ENCODE data around the gene AIG1.

Gene AIG1

DNA sequence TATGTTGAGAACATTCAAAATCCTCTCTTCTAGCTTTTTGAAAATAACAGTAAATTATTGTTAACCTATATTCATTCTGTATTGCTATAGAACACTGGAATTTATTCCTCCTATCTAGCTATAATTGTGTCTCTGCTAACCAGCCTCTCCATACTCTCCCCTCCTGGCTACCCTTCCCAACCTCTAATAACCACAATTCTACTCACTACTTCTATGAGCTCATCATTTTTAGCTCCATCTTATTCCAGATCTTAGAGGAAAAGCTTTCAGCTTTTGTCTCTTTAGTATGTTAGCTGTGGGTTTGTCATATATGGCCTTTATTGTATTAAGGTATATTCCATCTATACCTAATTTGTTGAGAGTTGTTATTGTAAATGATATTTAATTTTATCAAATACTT, 108.8 kb downstream of the AIG1 start:
- in situ Hi-C loops (cut with MboI; ENCODE audit: low sequenced_read_pairs, unreplicated experiment) = no loop called here
- DNase-seq (ENCODE audit: low spot score) = no peak
- TF ChIP-seq, protein P1, sequence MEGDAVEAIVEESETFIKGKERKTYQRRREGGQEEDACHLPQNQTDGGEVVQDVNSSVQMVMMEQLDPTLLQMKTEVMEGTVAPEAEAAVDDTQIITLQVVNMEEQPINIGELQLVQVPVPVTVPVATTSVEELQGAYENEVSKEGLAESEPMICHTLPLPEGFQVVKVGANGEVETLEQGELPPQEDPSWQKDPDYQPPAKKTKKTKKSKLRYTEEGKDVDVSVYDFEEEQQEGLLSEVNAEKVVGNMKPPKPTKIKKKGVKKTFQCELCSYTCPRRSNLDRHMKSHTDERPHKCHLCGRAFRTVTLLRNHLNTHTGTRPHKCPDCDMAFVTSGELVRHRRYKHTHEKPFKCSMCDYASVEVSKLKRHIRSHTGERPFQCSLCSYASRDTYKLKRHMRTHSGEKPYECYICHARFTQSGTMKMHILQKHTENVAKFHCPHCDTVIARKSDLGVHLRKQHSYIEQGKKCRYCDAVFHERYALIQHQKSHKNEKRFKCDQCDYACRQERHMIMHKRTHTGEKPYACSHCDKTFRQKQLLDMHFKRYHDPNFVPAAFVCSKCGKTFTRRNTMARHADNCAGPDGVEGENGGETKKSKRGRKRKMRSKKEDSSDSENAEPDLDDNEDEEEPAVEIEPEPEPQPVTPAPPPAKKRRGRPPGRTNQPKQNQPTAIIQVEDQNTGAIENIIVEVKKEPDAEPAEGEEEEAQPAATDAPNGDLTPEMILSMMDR (IDR thresholded peaks at IDR 0.05; ENCODE audit: borderline replicate concordance, control extremely low read depth, extremely low read depth, insufficient read depth, missing control alignments) = no peak

DNA sequence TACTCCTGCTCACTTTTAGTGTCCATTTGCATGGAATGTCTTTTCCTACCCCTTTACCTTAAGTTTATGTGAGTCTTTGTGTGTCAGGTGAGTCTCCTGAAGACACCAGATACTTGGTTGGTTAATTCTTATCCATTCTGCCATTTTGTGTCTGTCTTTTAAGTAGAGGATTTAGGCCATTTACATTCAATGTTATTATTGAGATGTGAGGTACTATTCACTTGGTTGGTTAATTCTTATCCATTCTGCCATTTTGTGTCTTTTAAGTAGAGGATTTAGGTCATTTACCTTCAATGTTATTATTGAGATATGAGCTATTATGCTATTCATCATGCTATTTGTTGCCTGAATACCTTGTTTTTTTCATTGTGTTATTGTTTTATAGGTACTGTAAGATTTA, 113.8 kb downstream of the AIG1 start:
- DNase-seq (ENCODE audit: low spot score) = no peak
- TF ChIP-seq, protein P1 (IDR thresholded peaks at IDR 0.05; ENCODE audit: borderline replicate concordance, control extremely low read depth, extremely low read depth, insufficient read depth, missing control alignments) = no peak
- in situ Hi-C loops (cut with MboI; ENCODE audit: low sequenced_read_pairs, unreplicated experiment) = no loop called here

DNA sequence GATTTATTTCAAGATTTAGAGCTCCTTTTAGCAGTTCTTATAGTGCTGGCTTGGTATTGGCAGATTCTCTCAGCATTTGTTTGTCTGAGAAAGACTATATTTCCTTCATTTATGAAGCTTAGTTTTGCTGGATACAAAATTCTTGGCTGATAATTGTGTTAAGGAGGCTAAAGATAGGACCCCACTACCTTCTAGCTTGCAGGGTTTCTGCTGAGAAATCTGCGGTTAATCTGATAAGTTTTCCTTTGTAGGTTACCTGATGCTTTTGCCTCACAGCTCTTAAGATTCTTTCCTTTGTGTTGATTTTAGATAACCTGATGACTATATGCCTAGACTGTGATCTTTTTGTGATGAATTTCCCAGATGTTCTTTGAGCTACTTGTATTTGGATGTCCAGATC, 114.3 kb downstream of the AIG1 start:
- in situ Hi-C loops (cut with MboI; ENCODE audit: low sequenced_read_pairs, unreplicated experiment) = no loop called here
- DNase-seq (ENCODE audit: low spot score) = no peak
- TF ChIP-seq, protein P1 (IDR thresholded peaks at IDR 0.05; ENCODE audit: borderline replicate concordance, control extremely low read depth, extremely low read depth, insufficient read depth, missing control alignments) = no peak

DNA sequence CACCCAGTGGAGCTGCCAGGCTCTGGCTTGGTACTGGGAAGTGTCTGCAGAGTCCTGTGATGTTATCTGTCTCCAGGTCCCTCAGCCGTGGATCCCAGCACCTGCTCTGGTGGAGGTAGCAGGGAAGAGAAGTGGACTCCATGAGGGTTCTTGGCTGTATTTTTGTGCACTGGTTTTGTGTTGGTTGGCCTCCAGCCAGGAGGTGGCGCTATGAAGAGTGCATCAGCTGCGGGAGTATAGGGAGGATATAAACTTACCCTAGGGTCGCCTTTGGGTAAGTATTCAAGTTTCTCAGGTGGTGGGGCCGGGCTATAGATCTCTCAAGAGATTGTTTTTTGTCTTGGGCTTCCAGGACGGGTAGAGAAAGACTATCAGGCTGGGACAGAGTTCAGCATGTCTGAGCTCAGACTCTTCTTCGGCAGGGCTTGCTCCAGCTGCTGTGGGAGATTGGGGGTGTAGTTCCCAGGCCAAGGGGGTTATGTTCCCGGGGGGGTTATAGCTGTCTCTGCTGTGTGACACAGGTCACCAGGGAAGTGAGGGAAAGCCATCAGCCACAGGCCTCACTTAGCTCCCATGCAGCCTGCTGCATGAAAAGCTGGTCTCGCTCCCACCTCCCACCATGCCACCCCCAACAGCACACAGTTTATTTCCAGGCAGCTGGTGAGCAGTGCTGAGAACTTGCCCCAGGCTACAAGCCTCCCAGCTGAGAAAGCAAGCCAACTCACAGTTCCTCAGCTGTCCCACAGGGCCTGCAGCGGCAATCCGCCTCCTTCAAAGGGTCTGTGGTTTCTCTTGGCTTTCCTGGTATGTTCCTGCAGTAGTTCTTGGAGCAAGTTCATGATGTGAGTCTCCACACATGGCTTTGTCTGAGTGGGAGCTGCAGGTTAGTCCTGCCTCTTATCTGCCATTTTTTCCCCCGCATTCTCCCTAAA, 115.7 kb downstream of the AIG1 start:
- no peak for DNase-seq (ENCODE audit: low spot score)
- TF ChIP-seq, protein P1 (IDR thresholded peaks at IDR 0.05; ENCODE audit: borderline replicate concordance, control extremely low read depth, extremely low read depth, insufficient read depth, missing control alignments) = no peak
- in situ Hi-C loops (cut with MboI; ENCODE audit: low sequenced_read_pairs, unreplicated experiment) = no loop called here

DNA sequence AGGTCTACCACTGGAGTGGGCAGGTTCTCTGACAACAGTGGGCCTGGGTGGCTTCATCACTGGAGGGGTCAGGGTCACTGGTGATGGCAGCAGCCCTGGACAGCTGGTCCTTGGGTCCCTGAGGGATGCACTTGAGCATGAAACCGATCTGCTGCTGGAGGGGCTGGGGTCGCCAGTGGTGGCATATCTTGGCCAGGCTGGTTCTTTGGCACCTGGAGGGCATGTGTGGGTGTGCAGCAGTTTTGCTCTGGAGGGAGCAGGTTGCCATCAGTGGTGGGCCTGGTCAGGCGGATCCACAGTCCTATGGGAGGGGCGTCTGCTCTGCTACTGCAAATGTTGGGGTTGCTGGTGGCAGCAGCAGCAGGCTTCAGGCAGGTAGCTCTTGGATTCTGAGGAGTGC, 117.0 kb downstream of the AIG1 start:
- TF ChIP-seq, protein P1 (IDR thresholded peaks at IDR 0.05; ENCODE audit: borderline replicate concordance, control extremely low read depth, extremely low read depth, insufficient read depth, missing control alignments) = no peak
- in situ Hi-C loops (cut with MboI; ENCODE audit: low sequenced_read_pairs, unreplicated experiment) = no loop called here
- no peak for DNase-seq (ENCODE audit: low spot score)

DNA sequence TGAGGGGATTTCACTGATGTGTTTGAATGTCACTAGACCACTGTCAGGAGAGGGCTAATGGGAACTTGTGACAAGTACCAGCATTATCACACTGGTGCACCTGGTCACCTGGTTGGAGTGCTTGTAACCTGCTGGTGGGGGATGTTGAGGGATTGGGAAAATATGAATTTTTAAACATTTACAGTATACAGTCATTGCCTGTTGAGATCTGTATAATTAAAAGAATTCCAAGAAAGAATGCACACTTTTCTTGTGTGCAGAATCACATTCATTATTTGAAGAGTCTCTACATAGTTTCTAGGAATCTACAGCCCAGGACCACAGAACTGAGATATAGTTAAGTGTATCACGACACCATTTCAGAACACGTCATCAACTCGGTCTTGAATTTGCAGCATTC, 118.4 kb downstream of the AIG1 start:
- TF ChIP-seq, protein P1 (IDR thresholded peaks at IDR 0.05; ENCODE audit: borderline replicate concordance, control extremely low read depth, extremely low read depth, insufficient read depth, missing control alignments) = no peak
- in situ Hi-C loops (cut with MboI; ENCODE audit: low sequenced_read_pairs, unreplicated experiment) = no loop called here
- DNase-seq (ENCODE audit: low spot score) = no peak
